ENCODE results near the gene TMEM115.

TMEM115 gene

DNA sequence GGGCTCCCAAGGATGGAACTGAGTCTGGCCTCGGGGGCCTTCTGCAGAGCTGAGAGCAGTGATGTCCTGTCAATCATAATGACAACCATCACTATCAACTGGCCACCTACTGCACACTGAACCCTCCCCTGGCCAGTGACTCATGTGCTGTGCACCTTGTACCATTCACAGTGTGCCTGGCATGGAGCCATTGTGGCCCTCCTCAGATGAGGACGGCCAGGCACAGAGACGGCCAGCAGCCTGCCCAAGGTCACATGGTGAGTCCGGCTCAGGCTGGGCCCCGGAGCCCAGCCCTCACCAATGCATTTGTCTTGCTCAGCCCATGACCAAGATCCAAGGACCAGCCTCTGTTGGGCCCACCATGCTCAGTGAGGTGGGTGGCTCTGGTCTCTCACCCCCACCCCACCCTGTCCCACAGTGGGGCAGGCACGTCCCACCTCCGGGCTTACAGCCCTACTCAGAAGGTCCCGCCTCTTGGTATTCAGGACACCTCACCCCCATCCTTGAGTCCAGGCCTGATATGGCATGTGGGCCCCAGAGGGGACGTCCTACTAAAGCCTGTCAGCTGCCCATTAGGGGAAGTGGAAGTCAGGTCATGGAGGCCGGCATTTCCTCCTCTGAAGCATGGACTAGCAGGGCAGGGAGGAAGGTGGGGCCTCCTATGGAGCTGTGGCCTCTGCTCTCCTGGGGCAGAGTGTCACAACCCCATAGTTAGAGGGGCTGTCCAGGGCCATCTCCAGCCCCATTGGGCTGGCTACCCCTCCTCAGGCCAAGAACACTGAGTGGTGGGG, 35.9 kb upstream of the TMEM115 start:
- TF ChIP-seq, protein P1, sequence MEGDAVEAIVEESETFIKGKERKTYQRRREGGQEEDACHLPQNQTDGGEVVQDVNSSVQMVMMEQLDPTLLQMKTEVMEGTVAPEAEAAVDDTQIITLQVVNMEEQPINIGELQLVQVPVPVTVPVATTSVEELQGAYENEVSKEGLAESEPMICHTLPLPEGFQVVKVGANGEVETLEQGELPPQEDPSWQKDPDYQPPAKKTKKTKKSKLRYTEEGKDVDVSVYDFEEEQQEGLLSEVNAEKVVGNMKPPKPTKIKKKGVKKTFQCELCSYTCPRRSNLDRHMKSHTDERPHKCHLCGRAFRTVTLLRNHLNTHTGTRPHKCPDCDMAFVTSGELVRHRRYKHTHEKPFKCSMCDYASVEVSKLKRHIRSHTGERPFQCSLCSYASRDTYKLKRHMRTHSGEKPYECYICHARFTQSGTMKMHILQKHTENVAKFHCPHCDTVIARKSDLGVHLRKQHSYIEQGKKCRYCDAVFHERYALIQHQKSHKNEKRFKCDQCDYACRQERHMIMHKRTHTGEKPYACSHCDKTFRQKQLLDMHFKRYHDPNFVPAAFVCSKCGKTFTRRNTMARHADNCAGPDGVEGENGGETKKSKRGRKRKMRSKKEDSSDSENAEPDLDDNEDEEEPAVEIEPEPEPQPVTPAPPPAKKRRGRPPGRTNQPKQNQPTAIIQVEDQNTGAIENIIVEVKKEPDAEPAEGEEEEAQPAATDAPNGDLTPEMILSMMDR (IDR thresholded peaks at IDR 0.05; ENCODE audit: control insufficient read depth, extremely low read depth, insufficient read depth), result no peak
- DNase-seq (ENCODE audit: low read depth), result no peak
- H3K4me3 ChIP-seq (ENCODE audit: low read depth, low read length), result no peak overlapping the region

DNA sequence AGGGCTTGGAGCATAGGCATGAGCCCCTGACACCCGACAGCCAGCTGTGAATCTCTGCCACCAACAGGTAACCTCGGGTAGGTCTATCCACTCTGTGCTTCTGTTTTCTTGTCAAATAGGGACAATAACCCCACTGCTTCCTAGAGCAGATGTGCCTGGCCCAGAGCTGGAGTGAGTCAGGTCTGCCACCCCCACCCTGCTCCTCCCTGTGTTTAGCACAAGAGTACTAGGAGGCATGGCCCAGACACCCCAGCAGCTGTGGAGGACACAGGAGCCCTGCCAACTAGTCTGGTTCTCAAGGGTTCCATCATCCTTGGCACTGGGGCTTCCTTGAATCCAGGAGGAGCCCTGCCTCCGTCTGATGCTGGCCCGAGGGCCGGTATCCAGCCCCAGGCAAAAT, 33.7 kb upstream of the TMEM115 start:
- no peak for DNase-seq (ENCODE audit: low read depth)
- TF ChIP-seq, protein P1 (IDR thresholded peaks at IDR 0.05; ENCODE audit: control insufficient read depth, extremely low read depth, insufficient read depth), result no peak
- no peak overlapping the region for H3K4me3 ChIP-seq (ENCODE audit: low read depth, low read length)

DNA sequence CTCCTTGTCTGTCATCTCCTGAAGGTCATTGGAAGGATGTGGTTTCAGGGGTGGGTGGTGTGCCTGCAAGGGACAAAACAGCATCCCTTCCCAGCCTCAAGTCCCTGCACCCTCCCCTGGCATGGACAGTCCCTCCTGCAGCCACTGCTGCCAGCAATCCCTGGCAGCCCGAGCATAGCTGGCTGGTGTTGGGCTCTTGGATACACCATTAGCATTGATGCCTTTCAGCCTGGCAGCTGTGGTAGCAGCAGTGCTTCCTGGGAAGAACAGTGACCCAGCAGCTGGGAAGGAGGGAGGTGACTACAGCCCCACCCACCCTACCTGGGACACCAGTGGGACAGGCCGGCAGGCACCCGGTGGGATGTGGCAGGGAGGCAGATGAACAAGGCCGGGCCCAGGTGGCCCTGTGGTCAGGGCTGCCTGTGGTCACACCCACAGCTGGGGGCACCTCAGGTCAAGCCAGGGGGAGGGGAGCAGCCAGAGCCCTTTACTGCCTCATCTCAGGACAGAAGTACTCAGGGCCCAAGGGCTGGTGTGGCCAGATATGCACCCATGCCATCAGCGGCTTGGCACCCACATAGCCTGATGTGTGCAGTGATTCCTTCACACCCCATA, 32.9 kb upstream of the TMEM115 start:
- H3K4me3 ChIP-seq (ENCODE audit: low read depth, low read length), result no peak overlapping the region
- no peak for DNase-seq (ENCODE audit: low read depth)
- TF ChIP-seq, protein P1 (IDR thresholded peaks at IDR 0.05; ENCODE audit: control insufficient read depth, extremely low read depth, insufficient read depth), result no peak

DNA sequence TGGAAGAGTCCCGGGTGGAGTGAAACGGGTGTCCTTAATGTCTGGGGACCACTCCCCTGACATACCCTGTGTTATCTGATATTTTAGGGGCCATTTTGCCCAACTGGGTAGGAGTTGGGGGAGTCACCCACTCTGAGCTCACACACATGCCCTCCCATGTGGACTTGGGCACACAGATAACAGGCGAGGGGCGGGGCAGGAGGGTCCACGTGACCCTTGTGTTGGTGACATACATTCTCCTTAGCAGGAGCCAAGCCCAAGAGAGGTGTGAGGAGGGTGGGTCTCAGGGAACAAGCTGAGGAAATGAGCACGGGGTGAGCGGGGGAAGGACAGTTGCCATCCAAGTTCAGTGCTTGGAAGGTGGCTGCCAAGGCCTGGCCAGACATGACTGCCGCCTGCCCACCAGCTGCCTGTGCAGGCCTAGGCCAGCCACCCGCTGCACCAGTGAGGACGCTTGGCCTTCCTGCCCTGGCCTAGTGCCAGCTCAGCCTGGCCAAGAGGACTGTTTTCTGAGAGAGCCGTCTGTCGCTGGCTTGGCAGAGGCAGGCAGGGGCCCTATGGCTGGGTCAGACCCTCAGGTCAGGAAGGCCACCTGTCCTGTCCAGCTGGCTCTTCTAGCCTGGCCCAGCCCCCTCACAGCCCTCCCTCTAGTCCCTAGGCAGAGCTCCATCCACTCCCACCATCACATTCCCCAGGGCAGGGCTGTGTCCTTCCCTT, 31.3 kb upstream of the TMEM115 start:
- no peak for DNase-seq (ENCODE audit: low read depth)
- TF ChIP-seq, protein P1 (IDR thresholded peaks at IDR 0.05; ENCODE audit: control insufficient read depth, extremely low read depth, insufficient read depth), result no peak
- H3K4me3 ChIP-seq (ENCODE audit: low read depth, low read length), result no peak overlapping the region

DNA sequence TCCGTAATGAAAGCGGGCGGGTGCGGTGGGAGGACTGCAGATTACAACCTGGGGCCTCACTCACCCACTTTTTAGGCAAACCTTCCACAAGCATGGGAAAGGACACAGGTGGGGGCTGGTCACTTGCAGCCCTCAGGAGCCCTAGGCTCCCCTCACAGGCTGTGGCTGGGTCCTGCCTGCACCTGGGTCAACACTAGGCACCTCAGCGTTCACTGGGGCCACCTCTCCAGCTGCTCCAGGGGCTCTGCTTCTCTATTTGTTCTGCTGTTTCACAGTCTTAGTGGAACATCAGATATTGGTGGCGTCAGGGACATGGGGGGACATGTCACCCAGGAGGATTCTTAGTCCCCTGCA, 30.1 kb upstream of the TMEM115 start:
- TF ChIP-seq, protein P1 (IDR thresholded peaks at IDR 0.05; ENCODE audit: control insufficient read depth, extremely low read depth, insufficient read depth), result no peak

DNA sequence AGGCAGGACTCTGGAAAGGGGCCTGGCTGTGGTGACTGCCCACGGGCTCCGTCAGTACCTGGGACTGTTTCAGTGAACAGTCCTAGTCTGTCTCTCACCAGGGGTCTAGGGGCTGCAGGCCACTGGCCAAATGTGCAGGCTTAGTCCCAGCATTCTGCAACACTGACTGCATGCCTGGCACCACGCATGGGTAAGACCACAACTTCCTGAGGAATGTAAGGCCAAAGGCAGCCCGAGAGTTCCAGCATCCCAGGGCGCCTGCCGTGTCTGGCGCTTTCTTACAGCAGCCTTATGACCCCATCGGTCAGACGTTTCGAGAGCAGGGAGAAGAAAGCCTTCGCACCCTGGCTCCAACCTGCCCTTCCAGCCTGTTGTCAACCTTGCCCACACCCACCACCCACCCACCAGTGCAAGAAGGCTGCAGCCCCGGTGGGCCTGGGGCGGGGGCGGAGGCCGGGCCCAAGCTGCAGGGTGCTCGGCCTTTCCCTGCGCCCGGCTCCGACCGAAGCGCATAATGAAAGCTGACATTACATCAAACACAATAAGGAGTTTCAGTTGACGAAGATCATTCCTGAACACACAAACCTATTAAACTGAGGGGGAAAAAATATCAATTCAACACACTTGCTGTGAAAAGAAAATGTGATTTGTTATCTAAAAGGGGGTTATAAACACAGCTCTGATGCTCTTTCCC, 29.5 kb upstream of the TMEM115 start:
- H3K4me3 ChIP-seq (ENCODE audit: low read depth, low read length), result no peak overlapping the region
- TF ChIP-seq, protein P1 (IDR thresholded peaks at IDR 0.05; ENCODE audit: control insufficient read depth, extremely low read depth, insufficient read depth), result no peak
- DNase-seq (ENCODE audit: low read depth), result no peak

More for the DNA sequence above, 30.1 kb upstream of the TMEM115 start:
- H3K4me3 ChIP-seq (ENCODE audit: low read depth, low read length), result no peak overlapping the region
- no peak for DNase-seq (ENCODE audit: low read depth)
